ENCODE measurements around the gene PLTP. TPM values are rescaled to one million over a fixed set of nuclear protein-coding genes. Genes with fewer than 3 reads are reported as not detected.

PLTP gene
- total and polyA plus RNA-seq, 2 experiments from 2014 or later, result 108 to 160 TPM

- peaks cover 33% of the 10 kb centered on the region for H3K36me3 Mint-ChIP-seq (ENCODE audit: low read depth)
- Histone ChIP-seq H3K4me2 (no peak overlapping the region), H3K4me1 (ENCODE audit: insufficient read depth) (no peaks in the 10 kb centered on the region; the same call in 1 of the 2 replicates), H4K20me1 (replicated peaks; ENCODE audit: insufficient read depth) (no peaks in the 10 kb centered on the region; the same call in 1 of the 2 replicates), H3K27me3 (ENCODE audit: insufficient read depth) (no peaks in the 10 kb centered on the region), H3K79me2 (replicated peaks; ENCODE audit: insufficient read depth) (no peaks in the 10 kb centered on the region), H3K27ac (ENCODE audit: low read depth) (no peak overlapping the region), H2AFZ (no peak overlapping the region), H3F3A (replicated peaks; ENCODE audit: low read depth) (no peaks in the 10 kb centered on the region), H3K36me3 (ENCODE audit: insufficient read depth) (no peaks in the 10 kb centered on the region), H3K4me3 (no peak overlapping the region), H3K9me2 (ENCODE audit: insufficient read depth) (no peaks in the 10 kb centered on the region)
- H3K27me3 Mint-ChIP-seq (ENCODE audit: insufficient read depth, low read depth, poor library complexity), result peaks cover 13% of the 10 kb centered on the region
- H3K27ac Mint-ChIP-seq, result no peak overlapping the region
- ATAC-seq, result no peak
- TF ChIP-seq EZH2phosphoT487 (IDR thresholded peaks at IDR 0.05; ENCODE audit: unreplicated experiment), result no peak
- TF ChIP-seq, protein P1, sequence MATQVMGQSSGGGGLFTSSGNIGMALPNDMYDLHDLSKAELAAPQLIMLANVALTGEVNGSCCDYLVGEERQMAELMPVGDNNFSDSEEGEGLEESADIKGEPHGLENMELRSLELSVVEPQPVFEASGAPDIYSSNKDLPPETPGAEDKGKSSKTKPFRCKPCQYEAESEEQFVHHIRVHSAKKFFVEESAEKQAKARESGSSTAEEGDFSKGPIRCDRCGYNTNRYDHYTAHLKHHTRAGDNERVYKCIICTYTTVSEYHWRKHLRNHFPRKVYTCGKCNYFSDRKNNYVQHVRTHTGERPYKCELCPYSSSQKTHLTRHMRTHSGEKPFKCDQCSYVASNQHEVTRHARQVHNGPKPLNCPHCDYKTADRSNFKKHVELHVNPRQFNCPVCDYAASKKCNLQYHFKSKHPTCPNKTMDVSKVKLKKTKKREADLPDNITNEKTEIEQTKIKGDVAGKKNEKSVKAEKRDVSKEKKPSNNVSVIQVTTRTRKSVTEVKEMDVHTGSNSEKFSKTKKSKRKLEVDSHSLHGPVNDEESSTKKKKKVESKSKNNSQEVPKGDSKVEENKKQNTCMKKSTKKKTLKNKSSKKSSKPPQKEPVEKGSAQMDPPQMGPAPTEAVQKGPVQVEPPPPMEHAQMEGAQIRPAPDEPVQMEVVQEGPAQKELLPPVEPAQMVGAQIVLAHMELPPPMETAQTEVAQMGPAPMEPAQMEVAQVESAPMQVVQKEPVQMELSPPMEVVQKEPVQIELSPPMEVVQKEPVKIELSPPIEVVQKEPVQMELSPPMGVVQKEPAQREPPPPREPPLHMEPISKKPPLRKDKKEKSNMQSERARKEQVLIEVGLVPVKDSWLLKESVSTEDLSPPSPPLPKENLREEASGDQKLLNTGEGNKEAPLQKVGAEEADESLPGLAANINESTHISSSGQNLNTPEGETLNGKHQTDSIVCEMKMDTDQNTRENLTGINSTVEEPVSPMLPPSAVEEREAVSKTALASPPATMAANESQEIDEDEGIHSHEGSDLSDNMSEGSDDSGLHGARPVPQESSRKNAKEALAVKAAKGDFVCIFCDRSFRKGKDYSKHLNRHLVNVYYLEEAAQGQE (IDR thresholded peaks at IDR 0.05; ENCODE audit: unreplicated experiment), result no peak
- no peak for TF ChIP-seq NANOG (IDR thresholded peaks at IDR 0.05; ENCODE audit: borderline replicate concordance)
- TF ChIP-seq POLR2AphosphoS5 (IDR thresholded peaks at IDR 0.05; ENCODE audit: low read depth), result no peak
- TF ChIP-seq ZNF331 (CRISPR knock-in tag; IDR thresholded peaks at IDR 0.05; ENCODE audit: low read depth), result no peak
- no peak for TF ChIP-seq ZNF114 (CRISPR knock-in tag; IDR thresholded peaks at IDR 0.05)
- TF ChIP-seq, protein P2, sequence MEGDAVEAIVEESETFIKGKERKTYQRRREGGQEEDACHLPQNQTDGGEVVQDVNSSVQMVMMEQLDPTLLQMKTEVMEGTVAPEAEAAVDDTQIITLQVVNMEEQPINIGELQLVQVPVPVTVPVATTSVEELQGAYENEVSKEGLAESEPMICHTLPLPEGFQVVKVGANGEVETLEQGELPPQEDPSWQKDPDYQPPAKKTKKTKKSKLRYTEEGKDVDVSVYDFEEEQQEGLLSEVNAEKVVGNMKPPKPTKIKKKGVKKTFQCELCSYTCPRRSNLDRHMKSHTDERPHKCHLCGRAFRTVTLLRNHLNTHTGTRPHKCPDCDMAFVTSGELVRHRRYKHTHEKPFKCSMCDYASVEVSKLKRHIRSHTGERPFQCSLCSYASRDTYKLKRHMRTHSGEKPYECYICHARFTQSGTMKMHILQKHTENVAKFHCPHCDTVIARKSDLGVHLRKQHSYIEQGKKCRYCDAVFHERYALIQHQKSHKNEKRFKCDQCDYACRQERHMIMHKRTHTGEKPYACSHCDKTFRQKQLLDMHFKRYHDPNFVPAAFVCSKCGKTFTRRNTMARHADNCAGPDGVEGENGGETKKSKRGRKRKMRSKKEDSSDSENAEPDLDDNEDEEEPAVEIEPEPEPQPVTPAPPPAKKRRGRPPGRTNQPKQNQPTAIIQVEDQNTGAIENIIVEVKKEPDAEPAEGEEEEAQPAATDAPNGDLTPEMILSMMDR (conservative IDR thresholded peaks at IDR 0.05; ENCODE audit: low read depth in 2 of 2), result no peak
- no peak overlapping the region for H3K4me3 Mint-ChIP-seq
- no peaks in the 10 kb centered on the region for H3K9me3 Mint-ChIP-seq
- H3K4me1 Mint-ChIP-seq, result peaks cover 5% of the 10 kb centered on the region; the same call in 2 of the 3 replicates
- no peak for DNase-seq (ENCODE audit: low spot score)
These were observed 38.3 kb upstream of the PLTP start for GRCh38 chr20:45950330-45950646.

DNA sequence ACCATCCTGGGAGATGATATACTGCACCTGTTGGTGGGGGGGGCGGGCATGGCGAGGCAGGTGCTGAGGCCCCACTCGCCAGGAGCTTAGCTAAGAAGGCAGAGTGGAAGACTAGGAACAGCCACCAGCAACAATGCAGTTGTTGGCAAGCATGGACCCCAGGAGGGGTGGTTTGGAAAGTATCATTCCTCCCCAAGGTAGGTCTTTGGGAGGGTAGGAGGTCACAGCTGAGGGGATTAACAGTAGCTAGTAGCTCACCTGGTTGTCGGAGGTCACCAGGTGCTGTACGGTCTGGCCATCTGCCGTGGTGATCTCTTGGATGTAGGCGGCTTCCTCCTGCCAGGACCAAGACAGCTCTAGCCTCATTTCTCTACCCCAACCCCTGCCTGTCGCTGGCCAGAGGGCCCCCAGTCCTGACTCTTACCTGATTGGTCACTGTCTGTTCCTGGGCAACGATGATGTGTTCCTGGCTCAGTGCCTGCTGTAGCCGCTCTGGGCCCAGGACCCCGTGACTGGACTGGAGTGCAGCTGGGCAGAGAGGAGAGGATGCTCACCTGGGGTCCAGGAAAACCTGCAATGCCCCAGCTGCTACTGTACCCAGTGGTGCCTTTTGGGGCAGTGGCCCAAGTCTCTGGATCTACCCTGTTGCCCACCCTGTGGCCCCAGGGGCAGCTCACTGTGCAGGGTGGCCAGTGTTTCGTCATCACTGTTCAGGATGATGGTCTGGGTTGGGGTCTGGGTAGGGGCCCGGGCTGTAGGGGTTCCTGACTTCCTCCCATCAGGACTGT lies 37.8 kb upstream of the PLTP start:
- Histone ChIP-seq H3K4me1 (ENCODE audit: insufficient read depth) (no peaks in the 10 kb centered on the region; the same call in 1 of the 2 replicates), H3F3A (replicated peaks; ENCODE audit: low read depth) (no peaks in the 10 kb centered on the region; the same call in 1 of the 2 replicates), H3K4me3 (no peak overlapping the region), H3K27ac (ENCODE audit: low read depth) (no peak overlapping the region), H3K9me2 (ENCODE audit: insufficient read depth) (no peaks in the 10 kb centered on the region), H2AFZ (no peak overlapping the region), H4K20me1 (replicated peaks; ENCODE audit: insufficient read depth) (no peaks in the 10 kb centered on the region; the same call in 1 of the 2 replicates), H3K79me2 (replicated peaks; ENCODE audit: insufficient read depth) (no peaks in the 10 kb centered on the region), H3K4me2 (no peak overlapping the region), H3K36me3 (ENCODE audit: insufficient read depth) (0 out of 2 replicates have a peak, but pooled peaks cover 4% of the 10 kb centered on the region), H3K27me3 (ENCODE audit: insufficient read depth) (no peaks in the 10 kb centered on the region)
- Mint-ChIP-seq H3K9me3 (no peaks in the 10 kb centered on the region), H3K27me3 (ENCODE audit: insufficient read depth, low read depth, poor library complexity) (peaks cover 13% of the 10 kb centered on the region), H3K27ac (no peak overlapping the region), H3K36me3 (ENCODE audit: low read depth) (peaks cover 39% of the 10 kb centered on the region), H3K4me1 (peaks cover 5% of the 10 kb centered on the region; the same call in 2 of the 3 replicates), H3K4me3 (no peak overlapping the region)
- DNase-seq (ENCODE audit: low spot score) (no peak), ATAC-seq (no peak)
- TF ChIP-seq NANOG (IDR thresholded peaks at IDR 0.05; ENCODE audit: borderline replicate concordance) (no peak), EZH2phosphoT487 (IDR thresholded peaks at IDR 0.05; ENCODE audit: unreplicated experiment) (no peak), ZNF114 (CRISPR knock-in tag; IDR thresholded peaks at IDR 0.05) (no peak)
- TF ChIP-seq, protein P2 (conservative IDR thresholded peaks at IDR 0.05; ENCODE audit: low read depth in 2 of 2), result no peak
